ENCODE measurements around the gene ITGAV.

ITGAV gene

GRCh38 chr2:186725783-186726182 is 135.9 kb downstream of the ITGAV start:
- H3K36me3 ChIP-seq (ENCODE audit: control insufficient read depth, low read depth, low read length), result no peaks in the 10 kb centered on the region
- H3K4me3 ChIP-seq (ENCODE audit: low read length), result no peak overlapping the region
- no peaks in the 10 kb centered on the region for H3K9me3 ChIP-seq (ENCODE audit: control insufficient read depth, low read depth, low read length)
- no peaks in the 10 kb centered on the region for H3K27me3 ChIP-seq (ENCODE audit: control insufficient read depth, insufficient read depth, low read length)
- no peak overlapping the region for H3K27ac ChIP-seq (ENCODE audit: low read length)
- H3K4me1 ChIP-seq (ENCODE audit: control insufficient read depth, low read depth, low read length), result peaks cover 12% of the 10 kb centered on the region
- no peak overlapping the region for H3K9ac ChIP-seq (ENCODE audit: low read length)

DNA sequence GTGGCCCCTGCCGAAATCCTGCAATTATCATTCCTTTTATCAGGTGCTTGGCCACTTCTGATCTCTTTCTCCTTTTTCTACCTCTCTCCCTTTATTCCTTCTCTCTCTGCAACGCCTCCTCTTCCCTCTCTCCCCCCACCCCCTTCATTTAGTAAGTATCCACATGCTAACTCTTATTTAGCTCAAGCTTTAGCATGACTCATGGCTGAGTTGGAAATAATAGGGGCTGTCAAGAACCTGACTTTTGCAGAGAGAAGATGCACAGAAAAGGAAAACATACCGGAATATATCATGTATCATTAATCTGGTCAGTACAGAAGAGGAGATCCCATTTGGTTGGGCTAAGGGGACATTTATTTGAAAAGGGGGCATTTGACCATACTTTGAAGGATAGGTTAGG is 137.1 kb downstream of the ITGAV start:
- peaks cover 12% of the 10 kb centered on the region for H3K4me1 ChIP-seq (ENCODE audit: control insufficient read depth, low read depth, low read length)
- H3K9me3 ChIP-seq (ENCODE audit: control insufficient read depth, low read depth, low read length), result peaks cover 9% of the 10 kb centered on the region
- no peak overlapping the region for H3K9ac ChIP-seq (ENCODE audit: low read length)
- H3K36me3 ChIP-seq (ENCODE audit: control insufficient read depth, low read depth, low read length), result no peaks in the 10 kb centered on the region
- no peak overlapping the region for H3K4me3 ChIP-seq (ENCODE audit: low read length)
- no peaks in the 10 kb centered on the region for H3K27me3 ChIP-seq (ENCODE audit: control insufficient read depth, insufficient read depth, low read length)
- no peak overlapping the region for H3K27ac ChIP-seq (ENCODE audit: low read length)

DNA sequence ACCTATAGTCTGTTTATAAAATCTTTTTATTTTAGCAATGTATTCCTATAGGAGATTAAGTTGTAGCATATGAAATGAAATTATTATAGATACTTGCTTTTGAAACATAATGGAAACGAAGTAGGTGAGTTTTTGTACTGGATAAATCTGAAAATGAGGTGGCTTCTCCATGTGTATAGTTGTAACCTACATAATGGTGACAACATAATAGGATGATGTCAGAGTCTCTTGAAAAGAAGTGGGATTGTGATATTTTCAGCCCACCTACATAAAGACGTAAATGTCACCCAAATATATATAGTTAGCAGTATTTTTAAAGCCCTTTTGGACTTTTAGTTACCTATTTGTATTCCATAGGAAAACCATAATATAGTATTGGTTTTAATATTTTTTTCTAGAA is 138.8 kb downstream of the ITGAV start:
- no peak overlapping the region for H3K4me3 ChIP-seq (ENCODE audit: low read length)
- no peaks in the 10 kb centered on the region for H3K27me3 ChIP-seq (ENCODE audit: control insufficient read depth, insufficient read depth, low read length)
- no peaks in the 10 kb centered on the region for H3K36me3 ChIP-seq (ENCODE audit: control insufficient read depth, low read depth, low read length)
- H3K4me1 ChIP-seq (ENCODE audit: control insufficient read depth, low read depth, low read length), result peaks cover 12% of the 10 kb centered on the region
- H3K27ac ChIP-seq (ENCODE audit: low read length), result no peak overlapping the region
- peaks cover 9% of the 10 kb centered on the region for H3K9me3 ChIP-seq (ENCODE audit: control insufficient read depth, low read depth, low read length)
- no peak overlapping the region for H3K9ac ChIP-seq (ENCODE audit: low read length)
